GM12878 (cell line): ENCODE measurements around the gene RAB3B.

Experiments used
- ASH2L ChIP-seq: fragments of 300-600, 200-600 bp; sonication (generic); IDR thresholded peaks from 2 replicates; pipeline ENCODE4 v1.6.1; 2017; ENCODE audit warnings: low read depth, mild to moderate bottlenecking, borderline replicate concordance
- CBFB ChIP-seq: IDR thresholded peaks from 2 replicates; pipeline ENCODE4 v1.6.1; 2016; ENCODE audit warnings: antibody characterized with exemption, low read depth
- CTCF ChIP-seq, 3 experiments: IDR thresholded peaks in 2 of 3; conservative IDR thresholded peaks in 1 of 3; 2 replicates each; pipeline ENCODE4 v1.5.1; 2011; ENCODE audit warnings: low read depth in 3 of 3, low read length in 3 of 3, mild to moderate bottlenecking in 3 of 3, control low read depth in 2 of 3, moderate library complexity in 2 of 3, inconsistent platforms in 1 of 3, mixed read lengths in 1 of 3; ENCODE audit not compliant: control insufficient read depth in 2 of 3, insufficient read depth in 1 of 3; ENCODE audit errors: extremely low read depth in 1 of 3
- GATAD2B ChIP-seq: fragments of 450-650 bp; conservative IDR thresholded peaks from 2 replicates; pipeline ENCODE4 v1.6.1; 2017; ENCODE audit warnings: low read depth, mild to moderate bottlenecking, moderate library complexity
- POLR2AphosphoS5 ChIP-seq: IDR thresholded peaks from 2 replicates; pipeline ENCODE4 v1.6.1; 2011; ENCODE audit warnings: mild to moderate bottlenecking, low read length, inconsistent platforms
- SUZ12 ChIP-seq: fragments of 200-600 bp; sonication (generic); IDR thresholded peaks from one replicate; pipeline ENCODE4 v1.6.1; 2018; ENCODE audit warnings: antibody characterized with exemption, mild to moderate bottlenecking; ENCODE audit not compliant: unreplicated experiment
- TAF1 ChIP-seq: IDR thresholded peaks from 2 replicates; pipeline ENCODE4 v1.6.1; 2011; ENCODE audit warnings: mild to moderate bottlenecking, low read depth, low read length, borderline replicate concordance
- TARDBP ChIP-seq: IDR thresholded peaks from 2 replicates; pipeline ENCODE4 v1.6.1; 2016; ENCODE audit warnings: borderline replicate concordance

GRCh38 chr1:51937112-51937511, 53.4 kb downstream of the RAB3B start:
- TF ChIP-seq CTCF (IDR thresholded peaks at IDR 0.05 in 2 of 3, conservative IDR thresholded peaks at IDR 0.05 in 1 of 3; ENCODE audit: control insufficient read depth in 2 of 3, extremely low read depth in 1 of 3, insufficient read depth in 1 of 3, low read depth in 3 of 3, low read length in 3 of 3) (no peak), POLR2AphosphoS5 (no peak), CBFB (no peak), GATAD2B (no peak), ASH2L (no peak), TAF1 (no peak), TARDBP (no peak), SUZ12 (no peak)
